ENCODE data around the gene RHOBTB3.
"Not testable (repeated sequence)": the region's sequence is repeated elsewhere in the genome, so short reads cannot be mapped to it uniquely, and the experiment has no call there.

DNA sequence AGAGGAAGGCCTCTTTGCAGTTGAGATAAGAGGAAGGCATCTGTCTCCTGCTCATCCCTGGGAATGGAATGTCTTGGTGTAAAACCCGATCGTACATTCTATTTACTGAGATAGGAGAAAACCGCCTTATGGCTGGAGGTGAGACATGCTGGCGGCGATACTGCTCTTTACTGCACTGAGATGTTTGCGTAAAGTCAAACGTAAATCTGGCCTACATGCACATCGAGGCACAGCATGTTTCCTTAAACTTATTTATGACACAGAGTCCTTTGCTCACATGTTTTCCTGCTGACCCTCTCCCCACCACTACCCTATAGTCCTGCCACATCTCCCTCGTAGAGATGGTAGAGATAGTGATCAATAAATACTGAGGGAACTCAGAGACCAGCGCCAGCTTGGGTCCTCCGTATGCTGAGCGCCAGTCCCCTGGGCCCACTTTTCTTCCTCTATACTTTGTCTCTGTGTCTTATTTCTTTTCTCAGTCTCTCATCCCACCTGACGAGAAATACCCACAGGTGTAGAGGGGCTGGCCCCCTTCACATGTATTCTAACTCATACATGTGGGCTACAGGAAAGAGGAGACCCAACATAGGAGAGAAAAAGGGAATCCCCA, 80.4 kb downstream of the RHOBTB3 start:
- TF ChIP-seq, protein P1, sequence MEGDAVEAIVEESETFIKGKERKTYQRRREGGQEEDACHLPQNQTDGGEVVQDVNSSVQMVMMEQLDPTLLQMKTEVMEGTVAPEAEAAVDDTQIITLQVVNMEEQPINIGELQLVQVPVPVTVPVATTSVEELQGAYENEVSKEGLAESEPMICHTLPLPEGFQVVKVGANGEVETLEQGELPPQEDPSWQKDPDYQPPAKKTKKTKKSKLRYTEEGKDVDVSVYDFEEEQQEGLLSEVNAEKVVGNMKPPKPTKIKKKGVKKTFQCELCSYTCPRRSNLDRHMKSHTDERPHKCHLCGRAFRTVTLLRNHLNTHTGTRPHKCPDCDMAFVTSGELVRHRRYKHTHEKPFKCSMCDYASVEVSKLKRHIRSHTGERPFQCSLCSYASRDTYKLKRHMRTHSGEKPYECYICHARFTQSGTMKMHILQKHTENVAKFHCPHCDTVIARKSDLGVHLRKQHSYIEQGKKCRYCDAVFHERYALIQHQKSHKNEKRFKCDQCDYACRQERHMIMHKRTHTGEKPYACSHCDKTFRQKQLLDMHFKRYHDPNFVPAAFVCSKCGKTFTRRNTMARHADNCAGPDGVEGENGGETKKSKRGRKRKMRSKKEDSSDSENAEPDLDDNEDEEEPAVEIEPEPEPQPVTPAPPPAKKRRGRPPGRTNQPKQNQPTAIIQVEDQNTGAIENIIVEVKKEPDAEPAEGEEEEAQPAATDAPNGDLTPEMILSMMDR (conservative IDR thresholded peaks at IDR 0.05; ENCODE audit: low read length) = not testable (repeated sequence)
- not testable (repeated sequence) for TF ChIP-seq EZH2phosphoT487 (IDR thresholded peaks at IDR 0.05; ENCODE audit: borderline replicate concordance)
